Prostate gland (tissue), 2 donors: ENCODE data around the gene GAMT.

Source experiments
- POLR2A ChIP-seq: fragments of 450-650 bp; IDR thresholded peaks from one replicate; pipeline ENCODE4 v1.6.1; 2016; ENCODE audit warnings: antibody characterized with exemption, mild to moderate bottlenecking
- POLR2AphosphoS5 ChIP-seq: sonication (generic); formaldehyde crosslinking; IDR thresholded peaks from one replicate; pipeline ENCODE4 v1.6.1; 2017; ENCODE audit warnings: antibody characterized with exemption
- TF ChIP-seq, protein P1 (sequence below), 4 experiments: fragments of 200-600 bp in 2 of 4; fragments of 450-650 bp in 2 of 4; sonication (generic) in 2 of 4; IDR thresholded peaks; 1 replicate in 3 of 4; 2 replicates in 1 of 4; pipeline ENCODE4 v1.5.1; 2016 to 2019; ENCODE audit warnings: antibody characterized with exemption in 4 of 4, mild to moderate bottlenecking in 2 of 4, moderate library complexity in 2 of 4

- TF ChIP-seq, protein P1, sequence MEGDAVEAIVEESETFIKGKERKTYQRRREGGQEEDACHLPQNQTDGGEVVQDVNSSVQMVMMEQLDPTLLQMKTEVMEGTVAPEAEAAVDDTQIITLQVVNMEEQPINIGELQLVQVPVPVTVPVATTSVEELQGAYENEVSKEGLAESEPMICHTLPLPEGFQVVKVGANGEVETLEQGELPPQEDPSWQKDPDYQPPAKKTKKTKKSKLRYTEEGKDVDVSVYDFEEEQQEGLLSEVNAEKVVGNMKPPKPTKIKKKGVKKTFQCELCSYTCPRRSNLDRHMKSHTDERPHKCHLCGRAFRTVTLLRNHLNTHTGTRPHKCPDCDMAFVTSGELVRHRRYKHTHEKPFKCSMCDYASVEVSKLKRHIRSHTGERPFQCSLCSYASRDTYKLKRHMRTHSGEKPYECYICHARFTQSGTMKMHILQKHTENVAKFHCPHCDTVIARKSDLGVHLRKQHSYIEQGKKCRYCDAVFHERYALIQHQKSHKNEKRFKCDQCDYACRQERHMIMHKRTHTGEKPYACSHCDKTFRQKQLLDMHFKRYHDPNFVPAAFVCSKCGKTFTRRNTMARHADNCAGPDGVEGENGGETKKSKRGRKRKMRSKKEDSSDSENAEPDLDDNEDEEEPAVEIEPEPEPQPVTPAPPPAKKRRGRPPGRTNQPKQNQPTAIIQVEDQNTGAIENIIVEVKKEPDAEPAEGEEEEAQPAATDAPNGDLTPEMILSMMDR (IDR thresholded peaks at IDR 0.05), result no peak
- TF ChIP-seq POLR2A, result no peak
- no peak for TF ChIP-seq POLR2AphosphoS5
Observed at GRCh38 chr19:1399745-1400144, 1.6 kb downstream of the GAMT start.
